ENCODE results near the gene OGFOD1.

Gene OGFOD1

DNA sequence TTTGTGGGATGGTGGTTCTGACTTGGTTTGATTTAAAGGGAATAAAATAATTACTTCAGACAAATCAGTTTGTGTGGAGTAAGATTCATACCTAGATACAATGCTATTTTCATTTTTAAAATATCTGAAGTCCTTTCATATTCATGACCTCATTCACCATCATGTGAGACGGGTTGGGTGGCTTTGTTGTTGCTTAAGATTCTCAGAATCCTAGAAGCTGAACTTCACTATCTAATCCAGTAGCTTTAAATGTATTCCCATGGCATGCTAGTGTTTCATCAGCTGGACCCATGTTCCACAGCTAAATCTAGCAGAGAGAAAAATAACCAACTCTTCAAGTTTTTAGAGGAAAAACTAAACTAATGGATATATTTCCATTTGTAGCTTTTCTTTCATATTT is 23.3 kb upstream of the OGFOD1 start:
- no peak for DNase-seq

- DNase-seq = no peak
Observed at GRCh38 chr16:56436258-56436657, 15.1 kb upstream of the OGFOD1 start.

- DNase-seq = no peak
Observed at GRCh38 chr16:56438038-56438437, 13.3 kb upstream of the OGFOD1 start.

GRCh38 chr16:56447286-56447685 is 4.1 kb upstream of the OGFOD1 start:
- no peak for DNase-seq

GRCh38 chr16:56448005-56448404 is 3.3 kb upstream of the OGFOD1 start:
- no peak for DNase-seq

DNA sequence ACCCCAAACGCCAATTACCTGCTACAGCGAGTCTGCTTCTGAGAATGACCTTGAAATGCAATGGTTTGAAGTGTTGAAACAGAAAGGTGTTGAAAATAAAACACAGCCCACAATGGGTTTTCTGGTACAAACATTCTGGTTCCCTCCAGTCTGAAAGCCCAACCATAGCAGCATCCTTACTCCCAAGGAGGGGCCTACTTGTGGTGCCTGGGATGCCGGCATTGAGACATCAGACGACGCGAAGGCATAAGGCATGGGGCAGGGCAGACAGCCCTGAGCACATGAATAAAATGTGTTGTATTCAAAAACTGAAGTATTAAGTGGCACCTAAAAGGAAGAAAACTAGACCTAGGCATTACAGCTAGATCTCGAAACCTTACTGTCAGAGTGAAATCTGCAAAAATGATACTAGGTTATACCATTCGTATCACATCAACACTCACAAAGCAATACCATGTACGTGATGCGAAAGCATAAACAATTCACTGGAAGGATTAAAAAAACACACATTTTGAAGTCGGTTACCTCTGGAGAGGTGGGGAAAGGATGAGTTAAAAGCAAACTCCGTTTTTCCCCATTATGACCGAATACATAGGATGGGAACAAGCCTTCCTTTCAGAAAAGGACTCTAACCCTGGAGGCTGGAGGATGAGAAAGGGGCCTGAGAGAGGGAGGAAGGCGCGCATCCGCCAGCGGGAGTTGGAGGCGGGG is 924 bp upstream of the OGFOD1 start:
- no peak for DNase-seq

DNA sequence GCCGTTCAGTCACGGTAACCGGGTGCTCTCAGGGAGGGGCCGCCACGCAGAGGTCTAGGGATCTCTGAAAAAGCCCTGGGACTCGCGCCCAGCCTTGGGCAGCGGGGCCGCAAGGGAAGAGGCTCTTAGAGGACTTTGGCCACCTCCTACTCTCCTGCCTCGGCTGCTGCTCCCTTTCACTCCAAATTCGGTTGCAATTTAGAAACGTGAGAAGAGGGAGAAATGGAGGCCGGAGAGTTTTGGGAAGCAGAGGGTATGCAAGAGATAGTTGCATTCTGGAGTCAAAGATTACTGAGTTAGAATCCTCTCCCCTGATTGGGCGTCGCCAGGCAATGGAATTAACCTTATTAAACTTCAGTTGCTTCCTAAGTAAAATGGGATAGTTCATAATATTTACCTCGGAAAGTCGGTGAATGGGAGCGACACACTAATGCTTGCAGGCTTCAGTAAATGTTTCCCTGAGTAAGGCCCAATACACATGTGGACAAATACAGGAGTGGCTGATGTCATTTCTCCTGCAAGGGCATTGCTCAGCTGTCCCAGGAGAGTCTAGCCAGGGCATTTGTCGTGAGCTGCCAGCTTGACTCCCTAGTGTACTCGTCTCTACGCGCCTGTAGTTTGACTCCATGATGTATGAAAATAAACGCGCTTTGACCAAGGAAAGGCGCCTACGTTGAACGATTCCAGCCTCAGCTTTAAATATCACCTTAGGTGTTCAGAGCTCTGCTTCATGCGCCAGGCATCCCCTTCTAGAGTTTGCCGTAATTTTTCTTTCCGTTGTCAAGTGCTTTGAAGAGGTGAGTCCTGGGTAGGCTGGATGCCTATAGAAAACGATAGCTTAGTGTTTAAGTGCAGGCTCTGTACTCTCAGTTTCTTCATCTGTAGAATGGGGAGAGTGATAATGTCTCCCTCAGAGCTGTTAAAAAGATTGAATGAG is 667 bp downstream of the OGFOD1 start:
- DNase-seq = peak in 1 of 5 donors; percentile 11

GRCh38 chr16:56457927-56458470 is 6.6 kb downstream of the OGFOD1 start:
- DNase-seq = no peak

- no peak for DNase-seq
Observed at GRCh38 chr16:56460101-56460500, 8.7 kb downstream of the OGFOD1 start.

- no peak for DNase-seq
Observed at GRCh38 chr16:56462064-56462796, 10.9 kb downstream of the OGFOD1 start.

GRCh38 chr16:56463153-56463552 is 11.8 kb downstream of the OGFOD1 start:
- DNase-seq = no peak

DNA sequence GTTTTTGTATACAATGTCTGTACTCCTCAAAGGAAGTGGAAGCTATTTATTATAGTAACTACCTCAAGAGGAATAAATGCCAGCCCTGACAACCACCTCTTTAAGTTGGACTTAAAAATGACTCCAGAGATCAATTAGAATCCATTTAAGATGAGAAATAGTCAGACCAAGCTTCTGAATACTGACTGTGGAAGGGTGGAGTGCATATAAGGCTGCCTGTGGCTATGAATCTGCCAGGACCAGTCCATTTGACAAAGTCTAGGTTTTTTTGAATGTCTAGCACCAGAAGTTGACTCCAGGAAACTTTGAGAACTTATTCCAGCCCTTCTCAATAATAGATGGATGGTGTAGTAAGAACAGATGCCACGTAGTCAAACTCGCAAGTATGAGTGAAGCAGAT is 15.0 kb downstream of the OGFOD1 start:
- no peak for DNase-seq

- DNase-seq = no peak
Observed at GRCh38 chr16:56468800-56469199, 17.4 kb downstream of the OGFOD1 start.

- DNase-seq = no peak
Observed at GRCh38 chr16:56469748-56470147, 18.4 kb downstream of the OGFOD1 start.

DNA sequence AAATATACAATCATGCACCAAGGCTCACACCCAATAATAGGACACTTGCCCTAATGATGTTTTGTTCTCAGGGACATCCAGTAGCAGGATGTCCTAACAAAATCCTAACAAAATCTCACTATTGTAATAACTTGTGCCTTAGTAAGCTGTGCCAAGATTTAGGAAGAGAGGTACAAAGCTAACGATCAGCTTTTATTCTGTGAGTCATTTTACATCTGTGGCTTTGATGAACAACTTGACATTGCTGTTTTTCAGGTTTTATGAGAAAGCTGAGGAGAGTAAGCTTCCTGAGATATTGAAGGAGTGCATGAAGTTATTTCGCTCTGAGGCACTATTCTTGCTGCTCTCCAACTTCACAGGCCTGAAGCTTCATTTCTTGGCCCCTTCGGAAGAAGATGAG is 18.9 kb downstream of the OGFOD1 start:
- no peak for DNase-seq

DNA sequence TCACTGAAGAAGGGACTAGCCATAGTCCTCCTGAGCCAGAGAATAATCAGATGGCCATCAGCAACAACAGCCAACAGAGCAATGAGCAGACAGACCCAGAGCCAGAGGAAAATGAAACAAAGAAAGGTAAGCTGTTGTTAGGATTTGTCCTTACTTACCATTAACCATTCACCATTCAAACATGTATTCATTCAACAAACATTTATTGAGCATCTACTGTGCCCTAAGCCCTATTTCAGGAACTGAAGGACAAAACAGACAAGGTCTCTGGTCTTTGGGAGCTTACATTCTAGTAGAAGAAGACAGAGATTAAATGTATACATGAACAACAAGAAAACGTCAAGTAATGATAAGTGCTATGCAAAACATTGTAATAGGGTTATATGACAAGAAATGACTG is 19.3 kb downstream of the OGFOD1 start:
- no peak for DNase-seq

DNA sequence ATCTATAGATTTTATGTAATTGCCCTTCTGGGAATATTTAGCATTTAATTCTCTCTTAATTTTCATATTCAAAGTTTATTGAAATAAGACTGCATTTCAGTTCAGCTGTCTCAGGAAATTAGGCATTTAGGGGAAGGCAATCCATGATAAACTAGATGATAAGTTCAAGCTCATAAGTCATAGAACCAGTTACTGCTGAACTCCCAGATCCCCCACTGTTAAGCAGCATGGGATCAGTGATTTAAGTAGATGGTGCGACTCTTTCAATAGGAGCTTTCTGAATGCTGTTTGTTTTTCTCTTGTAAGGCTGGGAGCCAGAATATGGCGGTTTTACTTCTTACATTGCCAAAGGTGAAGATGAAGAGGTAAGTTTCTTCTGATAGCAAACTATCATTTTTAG is 23.8 kb downstream of the OGFOD1 start:
- DNase-seq = no peak

DNA sequence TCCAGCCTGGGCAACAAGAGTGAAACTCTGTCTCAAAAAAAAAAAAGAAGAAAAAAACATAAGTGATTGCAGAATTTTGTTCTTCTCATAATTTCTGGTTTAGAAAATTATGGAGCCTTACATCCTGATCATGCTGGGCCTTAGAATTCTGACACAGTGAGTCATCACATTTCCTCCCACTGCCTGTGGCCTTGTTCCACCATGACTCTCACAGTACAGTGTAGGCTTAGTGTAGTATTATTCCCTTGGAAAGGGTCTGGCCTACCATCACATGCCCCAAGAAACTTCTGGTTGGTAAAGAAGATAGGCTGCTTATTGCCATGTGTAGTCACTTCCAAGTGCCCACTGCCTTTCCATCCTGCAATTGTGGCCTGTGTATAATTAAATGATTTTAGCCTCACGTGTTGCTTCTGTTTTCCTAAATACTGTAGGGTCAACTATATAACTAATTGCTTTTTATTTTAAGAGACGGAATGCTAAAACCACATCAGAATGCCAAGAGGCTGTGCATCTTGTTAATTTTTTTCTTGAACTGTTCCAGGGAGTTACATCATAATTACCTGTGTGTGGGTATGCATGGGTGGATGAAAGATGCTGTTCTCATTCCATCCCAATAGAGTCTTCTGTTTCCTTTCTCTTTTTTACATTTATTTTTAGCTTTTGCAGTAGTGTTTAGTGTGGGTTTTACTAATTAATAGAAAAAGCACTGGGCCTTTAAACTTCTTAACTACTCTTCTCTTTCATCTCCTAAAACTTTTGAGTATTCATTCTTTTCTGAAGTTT is 25.9 kb downstream of the OGFOD1 start:
- no peak for DNase-seq

DNA sequence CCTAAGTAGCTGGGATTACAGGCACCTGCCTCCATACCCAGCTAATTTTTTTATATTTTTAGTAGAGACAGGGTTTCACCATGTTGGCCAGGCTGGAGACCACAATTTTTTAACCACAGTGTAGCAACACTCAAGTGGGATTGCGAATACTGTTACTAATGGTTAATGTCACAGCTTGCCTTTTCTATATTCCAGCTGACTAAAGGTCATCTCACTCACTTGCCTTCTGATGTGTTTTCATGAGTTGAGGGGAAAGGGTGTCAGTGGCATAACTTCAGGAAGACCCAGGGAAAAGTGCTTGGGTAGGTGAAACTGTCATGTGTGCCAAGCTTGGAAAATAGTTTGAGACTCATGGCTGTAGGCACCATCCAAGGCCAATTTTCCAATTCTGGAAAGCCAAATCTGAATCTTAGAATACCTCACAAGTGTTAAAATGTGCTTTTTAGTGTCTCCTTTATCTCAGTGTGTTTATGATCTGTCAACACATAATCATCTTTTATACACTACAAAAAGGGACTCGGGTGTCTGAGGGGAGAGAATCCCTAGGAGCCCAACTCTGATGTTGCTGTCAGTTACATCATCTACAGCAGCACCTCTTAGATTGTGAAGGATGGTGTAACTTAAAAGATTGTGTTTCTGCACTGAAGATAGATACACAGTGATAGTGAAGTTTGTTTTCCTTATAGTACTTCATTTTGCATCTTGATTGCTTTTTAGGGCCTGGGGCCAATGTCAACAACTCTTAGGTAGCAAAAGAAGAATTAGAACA is 27.1 kb downstream of the OGFOD1 start:
- DNase-seq = no peak

- DNase-seq = no peak
Observed at GRCh38 chr16:56479469-56479868, 28.1 kb downstream of the OGFOD1 start.

- no peak for DNase-seq
Observed at GRCh38 chr16:56480776-56481467, 29.6 kb downstream of the OGFOD1 start.
